Bladder microvascular endothelial cell (primary cell): ENCODE results near the gene GET3. TPM values are rescaled to one million over a fixed set of nuclear protein-coding genes. Genes with fewer than 3 reads are reported as not detected.

ENCODE experiments used
- total RNA-seq: library from RNA; depleted of rRNA; stranded (reverse); fragments of >200 nt; gene quantifications from 2 replicates; pipeline ENCODE4 v1.2.3, GENCODE V29; 2014

Gene GET3
- 66.6 and 79.8 TPM in 2 replicates for total RNA-seq

GRCh38 chr19:12736995-12737834, at the start of gene GET3:
Gene GET3, plus strand, starts transcription at chr19:12737497. Its CDS starts 9 bp downstream, at chr19:12737506.

GRCh38 chr19:12696366-12697335, 40.6 kb upstream of the GET3 start, which contains the start of gene FBXW9:
Gene FBXW9, minus strand, starts transcription at chr19:12696631. Its CDS starts 50 bp downstream, at chr19:12696581.

GRCh38 chr19:12723641-12724426, 13.5 kb upstream of the GET3 start, which contains the start of gene TNPO2:
Gene TNPO2, minus strand, starts transcription at chr19:12723932. Its CDS starts 2,955 bp downstream, at chr19:12720977.

GRCh38 chr19:12751635-12752034, 14.3 kb downstream of the GET3 start, which contains the start of gene BEST2:
Gene BEST2, plus strand, starts transcription at chr19:12751791. Its CDS starts 802 bp downstream, at chr19:12752593.

GRCh38 chr19:12774588-12775555, 37.6 kb downstream of the GET3 start, which contains the start of gene HOOK2:
Gene HOOK2, minus strand, starts transcription at chr19:12775552. Its CDS starts 103 bp downstream, at chr19:12775449.

GRCh38 chr19:12791345-12792050, 54.2 kb downstream of the GET3 start, which contains the start of gene JUNB:
Gene JUNB, plus strand, starts transcription at chr19:12791486. Its CDS starts 286 bp downstream, at chr19:12791772.

Other genes starting within 250 kb of the GET3 start
- 5.8 and 9.8 TPM in 2 replicates for gene ZNF564, start 186.0 kb upstream of the GET3 start, total RNA-seq
- gene ZNF490, start 126.7 kb upstream of the GET3 start, total RNA-seq, result 3.2 and 9.9 TPM in 2 replicates
- 9.4 and 14.3 TPM in 2 replicates for gene ZNF791, start 126.6 kb upstream of the GET3 start, total RNA-seq
- 31.2 and 64.0 TPM in 2 replicates for gene MAN2B1, start 70.8 kb upstream of the GET3 start, total RNA-seq
- 10.0 and 12.6 TPM in 2 replicates for gene WDR83, start 70.7 kb upstream of the GET3 start, total RNA-seq
- 49.7 and 50.5 TPM in 2 replicates for gene DHPS, start 55.6 kb upstream of the GET3 start, total RNA-seq
- gene GNG14, start 49.5 kb upstream of the GET3 start, total RNA-seq, result not detected in 2 replicates
- 4.4 and 5.5 TPM in 2 replicates for gene FBXW9, start 40.9 kb upstream of the GET3 start, total RNA-seq
- gene TNPO2, start 13.6 kb upstream of the GET3 start, total RNA-seq, result 20.9 and 53.7 TPM in 2 replicates
- gene TRIR, start 2.8 kb upstream of the GET3 start, total RNA-seq, result 142 and 167 TPM in 2 replicates
- gene BEST2, start 14.3 kb downstream of the GET3 start, total RNA-seq, result not detected in 2 replicates
- 7.4 and 19.0 TPM in 2 replicates for gene HOOK2, start 38.1 kb downstream of the GET3 start, total RNA-seq
- gene JUNB, start 54.0 kb downstream of the GET3 start, total RNA-seq, result 36.8 and 49.2 TPM in 2 replicates
- 164 and 210 TPM in 2 replicates for gene PRDX2, start 64.3 kb downstream of the GET3 start, total RNA-seq
- not detected in 2 replicates for gene THSD8, start 64.6 kb downstream of the GET3 start, total RNA-seq
- 19.6 and 25.7 TPM in 2 replicates for gene RNASEH2A, start 69.1 kb downstream of the GET3 start, total RNA-seq
- not detected in 2 replicates for gene RTBDN, start 97.1 kb downstream of the GET3 start, total RNA-seq
- 0.16 and 1.0 TPM in 2 replicates for gene MAST1, start 101.0 kb downstream of the GET3 start, total RNA-seq
- 15.4 and 19.4 TPM in 2 replicates for gene DNASE2, start 144.0 kb downstream of the GET3 start, total RNA-seq
- 0.06 TPM in 1 of 2 replicates, not detected in the other for gene KLF1, start 149.7 kb downstream of the GET3 start, total RNA-seq
- gene GCDH, start 153.7 kb downstream of the GET3 start, total RNA-seq, result 16.0 and 21.7 TPM in 2 replicates
- 0.44 and 0.49 TPM in 2 replicates for gene SYCE2, start 181.8 kb downstream of the GET3 start, total RNA-seq
- 44.8 and 67.8 TPM in 2 replicates for gene FARSA, start 196.2 kb downstream of the GET3 start, total RNA-seq
- gene CALR, start 201.1 kb downstream of the GET3 start, total RNA-seq, result 1,348 and 1,646 TPM in 2 replicates
- 51.8 and 102 TPM in 2 replicates for gene RAD23A, start 208.4 kb downstream of the GET3 start, total RNA-seq
- gene GADD45GIP1, start 219.7 kb downstream of the GET3 start, total RNA-seq, result 20.0 and 20.4 TPM in 2 replicates
- under 0.01 and 0.06 TPM in 2 replicates for gene DAND5, start 232.1 kb downstream of the GET3 start, total RNA-seq